ENCODE results near the gene HEATR9. TPM values are rescaled to one million over a fixed set of nuclear protein-coding genes. Genes with fewer than 3 reads are reported as not detected.

Gene HEATR9
- total RNA-seq, 1 donor from 2014 or later, result not detected

DNA sequence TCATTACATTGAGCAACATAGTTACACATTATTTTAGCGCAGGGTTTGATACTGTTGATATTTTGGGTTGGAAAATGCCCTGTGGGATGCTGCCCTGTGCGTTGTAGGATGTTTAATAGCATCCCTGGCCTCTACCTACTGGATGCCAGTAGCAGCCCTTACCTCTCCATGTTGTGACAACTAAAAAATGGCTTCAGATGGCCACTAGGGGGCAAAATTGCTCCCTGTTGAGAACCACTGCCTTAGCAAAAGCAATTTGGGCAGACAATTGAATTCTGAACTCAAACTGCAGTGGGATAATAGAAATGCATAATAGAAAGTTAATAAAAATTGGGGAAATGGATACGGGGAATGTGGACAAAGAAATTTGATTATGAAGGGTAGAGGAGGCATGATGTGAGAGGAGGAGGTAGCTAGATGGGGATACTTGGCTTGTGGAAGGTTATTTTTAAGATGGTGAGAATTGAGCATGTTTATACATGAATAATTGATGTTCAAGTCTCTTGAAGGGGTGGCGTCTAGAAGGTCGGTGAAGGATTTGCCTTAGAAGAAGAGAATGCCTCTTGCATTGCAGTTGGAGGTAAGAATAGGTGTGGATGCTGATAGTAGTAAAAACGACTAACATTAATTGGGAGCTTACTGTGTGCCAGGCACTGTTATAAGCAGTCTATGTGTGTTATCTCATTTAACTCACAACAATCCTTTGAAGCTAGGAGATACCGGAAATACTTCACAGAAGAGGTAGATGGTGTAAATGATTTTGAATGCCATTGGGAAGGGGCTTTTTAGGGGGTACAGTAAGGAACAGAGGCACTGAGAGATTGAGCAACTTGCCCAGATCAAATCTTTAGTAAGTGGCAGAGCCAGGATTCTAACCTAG lies 19.0 kb downstream of the HEATR9 start:
- Histone ChIP-seq H3K36me3 (peaks cover 30 to 58% of the 10 kb centered on the region in 2 donors), H3K9me3 (no peaks in the 10 kb centered on the region), H3K27ac (no peak overlapping the region), H3K4me1 (no peaks in the 10 kb centered on the region), H3K4me3 (no peak overlapping the region), H3K27me3 (no peaks in the 10 kb centered on the region)
- intact Hi-C loops (cut with DNase I), result no loop called here
- TF ChIP-seq, protein P1, sequence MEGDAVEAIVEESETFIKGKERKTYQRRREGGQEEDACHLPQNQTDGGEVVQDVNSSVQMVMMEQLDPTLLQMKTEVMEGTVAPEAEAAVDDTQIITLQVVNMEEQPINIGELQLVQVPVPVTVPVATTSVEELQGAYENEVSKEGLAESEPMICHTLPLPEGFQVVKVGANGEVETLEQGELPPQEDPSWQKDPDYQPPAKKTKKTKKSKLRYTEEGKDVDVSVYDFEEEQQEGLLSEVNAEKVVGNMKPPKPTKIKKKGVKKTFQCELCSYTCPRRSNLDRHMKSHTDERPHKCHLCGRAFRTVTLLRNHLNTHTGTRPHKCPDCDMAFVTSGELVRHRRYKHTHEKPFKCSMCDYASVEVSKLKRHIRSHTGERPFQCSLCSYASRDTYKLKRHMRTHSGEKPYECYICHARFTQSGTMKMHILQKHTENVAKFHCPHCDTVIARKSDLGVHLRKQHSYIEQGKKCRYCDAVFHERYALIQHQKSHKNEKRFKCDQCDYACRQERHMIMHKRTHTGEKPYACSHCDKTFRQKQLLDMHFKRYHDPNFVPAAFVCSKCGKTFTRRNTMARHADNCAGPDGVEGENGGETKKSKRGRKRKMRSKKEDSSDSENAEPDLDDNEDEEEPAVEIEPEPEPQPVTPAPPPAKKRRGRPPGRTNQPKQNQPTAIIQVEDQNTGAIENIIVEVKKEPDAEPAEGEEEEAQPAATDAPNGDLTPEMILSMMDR (IDR thresholded peaks at IDR 0.05), result peak; percentile 41 to 59 (median 47)
- DNase-seq (ENCODE audit: low spot score in 2 of 2), result no peak

DNA sequence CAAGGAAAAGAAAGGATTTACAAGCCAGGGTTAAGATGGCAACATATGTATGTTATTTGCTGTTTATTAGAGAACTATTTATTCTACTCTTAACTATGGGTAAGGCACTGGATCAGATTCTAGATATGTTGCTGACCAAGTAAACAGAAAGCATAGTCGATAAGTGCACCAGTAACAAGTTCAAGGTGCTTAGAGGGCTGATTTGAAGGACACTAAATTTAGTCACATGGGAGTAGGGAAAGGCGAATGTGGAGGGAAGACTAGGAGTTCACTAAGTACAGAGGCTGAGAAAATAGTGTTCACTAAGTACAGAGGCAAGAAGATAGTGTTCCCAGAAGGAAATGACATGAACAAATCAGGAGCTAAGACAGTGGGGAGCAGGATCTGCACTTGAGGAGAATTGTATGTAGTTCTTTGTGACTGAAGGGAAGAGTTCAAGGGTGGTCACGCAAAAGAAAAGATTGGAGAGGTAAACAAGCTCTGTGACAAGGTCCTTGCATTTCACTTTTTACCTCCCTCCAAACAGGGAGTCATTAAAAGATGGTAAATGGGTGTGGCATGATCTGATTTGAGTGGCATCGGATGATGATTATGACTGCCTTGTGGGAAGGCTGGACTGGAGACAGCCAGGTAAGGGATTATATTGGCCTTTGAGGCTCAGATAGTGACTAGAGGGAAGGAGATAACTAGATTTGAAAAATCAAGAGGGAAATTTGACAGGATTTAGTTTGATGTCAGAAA lies 20.9 kb downstream of the HEATR9 start:
- H3K27me3 ChIP-seq, result no peaks in the 10 kb centered on the region
- TF ChIP-seq, protein P1 (IDR thresholded peaks at IDR 0.05), result no peak
- H3K36me3 ChIP-seq, result peaks cover 48 to 74% of the 10 kb centered on the region in 2 donors
- no peaks in the 10 kb centered on the region for H3K4me1 ChIP-seq
- no peak overlapping the region for H3K27ac ChIP-seq
- H3K9me3 ChIP-seq, result no peaks in the 10 kb centered on the region
- intact Hi-C loops (cut with DNase I), result no loop called here
- DNase-seq (ENCODE audit: low spot score in 2 of 2), result no peak
- no peak overlapping the region for H3K4me3 ChIP-seq

DNA sequence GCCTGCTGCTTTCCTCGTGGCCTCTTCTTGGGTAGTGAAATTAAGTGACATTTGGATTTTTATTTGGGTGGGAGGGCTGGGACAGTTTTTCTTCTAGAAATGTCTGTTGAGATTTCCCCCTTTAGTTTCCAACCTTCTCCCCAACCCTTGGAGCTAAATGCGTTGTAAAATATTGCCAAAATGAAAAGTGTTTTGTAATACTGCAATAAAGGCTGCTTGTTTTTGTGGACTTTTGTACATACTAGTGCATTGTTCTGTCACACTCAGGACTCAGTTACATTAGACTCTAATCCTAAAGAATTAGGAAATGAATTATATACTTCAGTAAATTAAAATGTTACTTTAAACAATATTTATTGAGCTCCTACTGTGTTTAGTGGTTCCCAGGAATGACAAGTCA lies 21.7 kb downstream of the HEATR9 start:
- DNase-seq (ENCODE audit: low spot score in 2 of 2), result no peak
- peaks cover 56 to 79% of the 10 kb centered on the region in 2 donors for H3K36me3 ChIP-seq
- no peak overlapping the region for H3K4me3 ChIP-seq
- intact Hi-C loops (cut with DNase I), result no loop called here
- no peaks in the 10 kb centered on the region for H3K27me3 ChIP-seq
- no peaks in the 10 kb centered on the region for H3K9me3 ChIP-seq
- no peak overlapping the region for H3K27ac ChIP-seq
- H3K4me1 ChIP-seq, result no peaks in the 10 kb centered on the region
- TF ChIP-seq, protein P1 (IDR thresholded peaks at IDR 0.05), result no peak

DNA sequence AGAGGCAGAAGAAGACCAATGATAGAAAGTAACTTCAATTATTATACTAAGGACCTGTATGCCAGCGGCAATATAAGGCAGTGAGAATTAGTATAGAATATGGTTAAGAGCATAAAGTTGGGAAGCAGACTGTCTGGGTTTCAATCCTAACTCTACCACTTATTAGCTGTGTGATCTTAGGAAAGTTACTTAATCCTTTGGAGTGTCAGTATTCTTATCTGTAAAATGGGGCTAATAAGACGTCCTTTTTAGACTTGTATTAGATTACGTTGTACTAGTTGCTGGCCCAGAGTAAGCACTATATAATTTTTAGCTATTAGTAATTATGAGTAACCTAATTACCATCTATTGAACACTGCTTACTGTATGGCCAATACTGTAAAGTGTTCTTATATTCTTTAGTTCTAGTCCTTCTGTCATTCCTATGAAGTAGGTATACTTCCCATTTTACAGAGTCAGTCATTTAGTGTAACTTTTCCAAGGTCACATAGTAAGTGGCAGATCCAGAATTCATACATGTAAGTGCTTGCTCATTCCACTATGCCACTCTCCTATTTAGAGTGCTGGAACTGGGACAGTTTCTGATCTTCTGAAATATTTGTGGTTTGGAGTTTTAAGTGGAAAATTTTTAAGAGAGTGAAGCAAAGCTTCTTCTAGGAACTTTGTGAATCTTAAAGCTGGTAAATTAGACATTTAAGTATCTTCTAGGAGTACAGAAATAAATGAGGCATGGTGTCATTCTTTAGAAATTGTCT lies 22.5 kb downstream of the HEATR9 start:
- no peaks in the 10 kb centered on the region for H3K27me3 ChIP-seq
- no peak for DNase-seq (ENCODE audit: low spot score in 2 of 2)
- H3K4me1 ChIP-seq, result no peaks in the 10 kb centered on the region
- no peak overlapping the region for H3K4me3 ChIP-seq
- no peaks in the 10 kb centered on the region for H3K9me3 ChIP-seq
- TF ChIP-seq, protein P1 (IDR thresholded peaks at IDR 0.05), result no peak
- intact Hi-C loops (cut with DNase I), result no loop called here
- H3K36me3 ChIP-seq, result peaks cover 63 to 80% of the 10 kb centered on the region in 2 donors
- no peak overlapping the region for H3K27ac ChIP-seq

DNA sequence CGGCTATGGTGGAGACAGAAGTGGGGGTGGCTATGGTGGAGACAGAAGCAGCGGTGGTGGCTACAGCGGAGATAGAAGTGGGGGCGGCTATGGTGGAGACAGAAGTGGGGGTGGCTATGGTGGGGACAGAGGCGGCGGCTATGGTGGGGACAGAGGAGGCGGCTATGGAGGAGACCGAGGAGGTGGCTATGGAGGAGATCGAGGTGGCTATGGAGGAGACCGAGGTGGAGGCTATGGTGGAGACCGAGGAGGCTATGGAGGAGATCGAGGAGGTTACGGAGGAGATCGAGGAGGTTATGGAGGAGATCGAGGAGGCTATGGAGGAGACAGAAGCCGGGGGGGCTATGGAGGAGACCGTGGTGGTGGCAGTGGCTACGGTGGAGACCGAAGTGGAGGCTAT lies 24.1 kb downstream of the HEATR9 start:
- Histone ChIP-seq H3K27ac (no peak overlapping the region), H3K4me3 (no peak overlapping the region), H3K4me1 (no peaks in the 10 kb centered on the region), H3K27me3 (no peaks in the 10 kb centered on the region), H3K9me3 (no peaks in the 10 kb centered on the region), H3K36me3 (peaks cover 77 to 90% of the 10 kb centered on the region in 2 donors)
- DNase-seq (ENCODE audit: low spot score in 2 of 2), result no peak
- intact Hi-C loops (cut with DNase I), result no loop called here
- TF ChIP-seq, protein P1 (IDR thresholded peaks at IDR 0.05), result no peak
